Body of pancreas (tissue), 4 donors: ENCODE data around the gene SH3GL1.

Experiments
- CTCF ChIP-seq, 7 experiments: fragments of 450-650 bp in 4 of 7; fragments of 200-600 bp in 3 of 7; sonication (generic) in 3 of 7; IDR thresholded peaks; one replicate each; pipeline ENCODE4 v1.5.1; 2016 to 2019; ENCODE audit warnings: antibody characterized with exemption in 7 of 7
- POLR2A ChIP-seq, 3 donors: fragments of 450-650 bp; IDR thresholded peaks; one replicate each; pipeline ENCODE4 v1.6.1; 2016; ENCODE audit warnings: antibody characterized with exemption in 3 of 3, mild to moderate bottlenecking in 2 of 3

- TF ChIP-seq CTCF (IDR thresholded peaks at IDR 0.05) (no peak), POLR2A (IDR thresholded peaks at IDR 0.05) (no peak)
These were observed 10.3 kb downstream of the SH3GL1 start for GRCh38 chr19:4390017-4390566.
